Thoracic aorta (tissue), 2 donors: ENCODE measurements around the gene CAPN12. TPM values are rescaled to one million over a fixed set of nuclear protein-coding genes. Genes with fewer than 3 reads are reported as not detected.

Experiments used
- ATAC-seq: fragments of 150-250 bp; one replicate; pipeline ENCODE4 v1.8.0; 2017; ENCODE audit warnings: low read depth; ENCODE audit not compliant: insufficient number of reproducible peaks, low FRiP score
- DNase-seq: peaks from one replicate; pipeline ENCODE4 v3.0.0-alpha.2; 2020; ENCODE audit warnings: low spot score
- H3K27ac ChIP-seq, 2 donors: fragments of 200-600 bp; sonication (generic); 1 replicate in 1 of 2; 2 replicates in 1 of 2; pipeline ENCODE4 v1.5.1; 2016; ENCODE audit warnings: mild to moderate bottlenecking in 2 of 2, moderate library complexity in 2 of 2
- H3K27me3 ChIP-seq: fragments of 200-600 bp; sonication (generic); replicated peaks from 2 replicates; pipeline ENCODE4 v1.6.0; 2016; ENCODE audit warnings: mild to moderate bottlenecking; ENCODE audit not compliant: insufficient read depth
- H3K36me3 ChIP-seq: fragments of 200-600 bp; sonication (generic); one replicate; pipeline ENCODE4 v1.5.1; 2016
- H3K4me1 ChIP-seq, 2 donors: fragments of 200-600 bp; sonication (generic); 1 replicate in 1 of 2; 2 replicates in 1 of 2; pipeline versions ENCODE4 v1.5.1 to v1.6.0; 2016; ENCODE audit warnings: low read depth in 2 of 2, mild to moderate bottlenecking in 1 of 2; ENCODE audit not compliant: control insufficient read depth in 1 of 2
- H3K4me3 ChIP-seq: fragments of 200-600 bp; sonication (generic); 2 replicates; pipeline ENCODE4 v1.5.1; 2016; ENCODE audit warnings: mild to moderate bottlenecking
- H3K9me3 ChIP-seq: fragments of 200-600 bp; sonication (generic); 2 replicates; pipeline ENCODE4 v1.5.1; 2016
- CTCF ChIP-seq: fragments of 200-600 bp; sonication (generic); IDR thresholded peaks from one replicate; pipeline ENCODE4 v1.5.1; 2019; ENCODE audit warnings: antibody characterized with exemption
- total RNA-seq, 2 donors: library from RNA; depleted of rRNA; stranded (reverse); fragments of >200 nt; gene quantifications; one replicate each; pipeline versions ENCODE4 v1.1.0 to v1.2.3, GENCODE V29; 2016

CAPN12 gene
- total RNA-seq, 2 donors from 2014 or later: 0.81 to 2.1 TPM

GRCh38 chr19:38710928-38711725, 33.1 kb downstream of the CAPN12 start:
- DNase-seq (no peak), ATAC-seq (no peak)
- Histone ChIP-seq H3K27me3 (no peaks in the 10 kb centered on the region), H3K36me3 (peaks cover 82% of the 10 kb centered on the region), H3K9me3 (no peaks in the 10 kb centered on the region), H3K4me3 (no peak overlapping the region), H3K27ac (peak overlapping the region; percentile 81 to 82), H3K4me1 (peaks cover 50 to 97% of the 10 kb centered on the region in 2 donors)
- no peak for TF ChIP-seq CTCF

GRCh38 chr19:38710416-38710702, 33.9 kb downstream of the CAPN12 start:
- peaks cover 48 to 100% of the 10 kb centered on the region in 2 donors for H3K4me1 ChIP-seq
- no peak for TF ChIP-seq CTCF
- H3K36me3 ChIP-seq: peaks cover 83% of the 10 kb centered on the region
- H3K9me3 ChIP-seq: no peaks in the 10 kb centered on the region
- no peak overlapping the region for H3K4me3 ChIP-seq
- DNase-seq: no peak
- no peaks in the 10 kb centered on the region for H3K27me3 ChIP-seq
- ATAC-seq: no peak
- H3K27ac ChIP-seq: peak overlapping the region; percentile 81 to 82

- DNase-seq (no peak), ATAC-seq (no peak)
- peaks cover 85% of the 10 kb centered on the region for H3K36me3 ChIP-seq
- peaks cover 43 to 96% of the 10 kb centered on the region in 2 donors for H3K4me1 ChIP-seq
- peak overlapping the region; percentile 81 to 82 for H3K27ac ChIP-seq
- no peaks in the 10 kb centered on the region for H3K27me3 ChIP-seq
- no peak overlapping the region for H3K4me3 ChIP-seq
- no peak for TF ChIP-seq CTCF
- no peaks in the 10 kb centered on the region for H3K9me3 ChIP-seq
These were observed 34.4 kb downstream of the CAPN12 start for GRCh38 chr19:38709671-38710415.

GRCh38 chr19:38709119-38709518, 35.2 kb downstream of the CAPN12 start:
- H3K27ac ChIP-seq: peak overlapping the region; percentile 81 to 82
- no peaks in the 10 kb centered on the region for H3K9me3 ChIP-seq
- ATAC-seq (no peak), DNase-seq (no peak)
- TF ChIP-seq CTCF: no peak
- H3K4me1 ChIP-seq: peaks cover 36 to 94% of the 10 kb centered on the region in 2 donors
- no peaks in the 10 kb centered on the region for H3K27me3 ChIP-seq
- H3K36me3 ChIP-seq: peaks cover 85% of the 10 kb centered on the region
- H3K4me3 ChIP-seq: no peak overlapping the region

GRCh38 chr19:38708413-38709024, 35.8 kb downstream of the CAPN12 start:
- no peak for ATAC-seq
- H3K4me1 ChIP-seq: peaks cover 30 to 89% of the 10 kb centered on the region in 2 donors
- H3K9me3 ChIP-seq: no peaks in the 10 kb centered on the region
- H3K27me3 ChIP-seq: no peaks in the 10 kb centered on the region
- peak overlapping the region; percentile 81 to 82 for H3K27ac ChIP-seq
- H3K36me3 ChIP-seq: peaks cover 85% of the 10 kb centered on the region
- no peak overlapping the region for H3K4me3 ChIP-seq
- TF ChIP-seq CTCF: no peak
- no peak for DNase-seq
